NCI-H1105 (cell line): ENCODE measurements around the gene CEACAM18.

Experiments
- DNase-seq: peaks from one replicate; lab custom pipeline; 2025; lab: John Stamatoyannopoulos, UW

The CEACAM18 gene

GRCh38 chr19:51531349-51532315 is 53.3 kb downstream of the CEACAM18 start, which contains the start of gene SIGLEC6:
Gene SIGLEC6, minus strand, starts transcription at chr19:51531670. Its CDS starts 22 bp downstream, at chr19:51531648.
- DNase-seq, result no peak

DNA sequence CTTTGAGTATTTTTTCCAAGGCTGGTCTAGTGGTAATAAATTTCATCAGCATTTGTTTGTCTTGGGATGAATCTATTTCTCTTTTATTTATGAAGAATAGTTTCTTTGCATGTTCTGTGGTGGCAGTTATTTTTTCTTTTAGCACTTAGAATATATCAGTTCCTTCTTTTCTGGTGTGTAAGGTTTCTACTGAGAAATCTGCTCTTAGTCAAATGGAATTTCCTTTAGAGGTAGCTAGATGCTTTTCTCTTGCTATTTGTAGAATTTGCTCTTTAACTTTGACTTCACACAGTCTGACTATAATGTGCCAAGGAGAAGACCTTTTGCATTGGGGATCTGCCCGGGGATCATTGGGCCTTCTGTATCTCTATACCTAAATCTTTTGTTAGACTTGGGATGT is 57.2 kb downstream of the CEACAM18 start:
- no peak for DNase-seq

DNA sequence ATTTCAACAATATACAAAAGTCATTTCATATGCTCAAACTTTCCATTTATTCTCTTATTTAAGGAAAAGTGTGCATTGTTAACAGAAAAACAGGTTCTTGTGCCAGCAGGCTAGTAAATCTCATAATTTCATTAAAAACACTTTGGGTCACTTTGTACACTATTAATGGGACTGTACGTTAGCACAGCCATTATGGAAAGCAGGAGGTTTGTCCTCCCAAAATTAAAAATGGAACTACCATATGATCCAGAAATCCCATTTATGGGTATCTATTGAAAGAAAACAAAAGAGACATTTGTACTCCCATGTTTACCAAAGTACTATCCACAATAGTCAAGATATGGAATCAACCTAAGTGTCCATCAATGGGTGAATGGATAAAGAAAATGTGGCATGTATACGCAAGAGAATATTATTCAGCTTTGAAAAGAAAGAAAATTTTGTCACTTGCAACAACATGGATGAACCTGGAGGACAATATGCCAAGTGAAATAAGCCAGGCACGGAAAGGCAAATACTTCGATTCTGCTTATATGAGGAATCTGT is 61.6 kb downstream of the CEACAM18 start:
- DNase-seq, result no peak
